Inferior parietal cortex (tissue), 1 donor: ENCODE results near the gene SYT12.

Experiments
- DNase-seq: peaks from one replicate; pipeline ENCODE4 v3.0.0-alpha.2; 2016; ENCODE audit errors: extremely low spot score

Gene SYT12

DNA sequence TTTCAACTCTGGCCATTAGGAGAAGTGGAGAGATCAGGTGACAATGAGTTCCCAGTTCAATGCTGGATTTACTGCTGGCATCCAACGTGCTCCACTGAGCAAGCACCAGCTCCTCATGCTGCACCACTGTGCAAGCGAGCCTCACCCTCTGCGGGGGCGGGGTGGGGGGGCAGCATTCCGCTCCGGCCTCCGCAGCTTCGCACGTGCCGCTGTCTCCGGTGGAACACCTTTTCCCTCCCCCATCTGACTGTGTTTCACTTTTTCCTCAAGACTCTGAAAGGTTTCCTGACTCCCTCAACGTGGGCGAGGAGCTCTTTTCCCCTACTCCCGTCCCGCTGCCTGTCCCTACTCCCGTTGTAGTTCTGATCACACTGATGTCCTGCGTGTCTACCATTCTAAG, 32.9 kb downstream of the SYT12 start:
- no peak for DNase-seq

- no peak for DNase-seq
Measured at GRCh38 chr11:67056267-67057204, 33.6 kb downstream of the SYT12 start, which contains the start of gene RHOD. TSS of gene RHOD (plus strand) at chr11:67056847. CDS start at chr11:67056903, 56 bp downstream.

GRCh38 chr11:67057205-67057672, 34.3 kb downstream of the SYT12 start:
- DNase-seq: no peak

DNA sequence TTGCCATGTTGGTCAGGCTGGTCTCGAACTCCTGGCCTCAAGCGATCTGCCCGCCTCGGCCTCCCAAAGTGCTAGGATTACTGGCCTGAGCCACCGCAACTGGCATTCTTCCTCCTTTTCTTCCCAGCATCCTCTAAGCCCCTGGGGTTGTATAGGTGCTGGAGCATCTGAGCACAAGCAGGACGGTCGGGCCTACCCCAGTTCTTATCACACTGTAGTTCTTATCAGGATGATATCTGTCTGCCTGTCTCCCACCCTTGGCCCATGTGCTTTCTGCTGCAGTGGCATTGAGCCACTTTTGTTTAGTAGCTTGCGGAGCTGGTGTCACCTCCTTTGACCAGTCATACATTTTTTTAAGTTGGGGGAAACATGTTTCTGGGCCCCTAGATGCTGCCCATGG, 35.6 kb downstream of the SYT12 start:
- no peak for DNase-seq

GRCh38 chr11:67059671-67060070, 36.7 kb downstream of the SYT12 start:
- DNase-seq: no peak

GRCh38 chr11:67060111-67060522, 37.2 kb downstream of the SYT12 start:
- no peak for DNase-seq

DNA sequence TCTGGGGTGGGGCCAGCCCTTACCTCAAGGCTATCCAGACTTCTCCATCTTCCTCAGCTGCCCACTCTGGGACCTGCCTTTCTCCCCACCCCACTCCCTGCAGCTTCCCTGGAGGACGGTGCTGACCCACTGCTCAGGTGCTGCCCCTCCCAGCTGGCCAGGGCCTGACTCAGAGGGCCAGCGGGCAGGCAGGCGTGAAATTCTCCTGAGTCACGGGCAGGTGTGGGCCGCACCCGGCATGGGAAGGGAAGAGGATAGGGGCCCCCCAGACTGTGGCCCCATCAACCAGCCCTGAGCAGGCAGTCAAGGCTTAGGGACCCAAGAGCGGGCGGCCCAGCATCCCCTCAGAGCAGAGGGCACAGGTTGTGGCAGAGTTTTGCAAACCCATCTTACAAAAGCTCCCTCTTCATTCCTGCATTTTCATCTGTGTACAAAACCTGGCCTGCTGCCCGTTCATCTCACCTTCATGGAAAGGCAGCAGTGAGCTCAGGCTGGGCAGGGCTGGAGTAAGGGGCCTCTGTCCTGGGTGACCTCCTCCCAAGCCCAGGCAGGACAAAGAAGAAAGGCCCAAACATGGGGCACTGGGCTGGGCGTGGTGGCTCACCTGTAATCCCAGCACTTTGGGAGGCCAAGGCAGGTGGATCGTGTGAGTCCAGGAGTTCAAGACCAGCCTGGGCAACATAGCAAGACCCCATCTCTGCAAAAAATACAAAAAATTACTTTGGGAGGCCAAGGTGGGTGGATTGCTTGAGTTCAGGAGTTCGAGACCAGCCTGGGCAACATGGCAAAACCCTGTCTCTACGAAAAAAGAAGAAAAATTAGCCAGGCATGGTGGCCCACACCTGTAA, 39.8 kb downstream of the SYT12 start:
- no peak for DNase-seq

DNA sequence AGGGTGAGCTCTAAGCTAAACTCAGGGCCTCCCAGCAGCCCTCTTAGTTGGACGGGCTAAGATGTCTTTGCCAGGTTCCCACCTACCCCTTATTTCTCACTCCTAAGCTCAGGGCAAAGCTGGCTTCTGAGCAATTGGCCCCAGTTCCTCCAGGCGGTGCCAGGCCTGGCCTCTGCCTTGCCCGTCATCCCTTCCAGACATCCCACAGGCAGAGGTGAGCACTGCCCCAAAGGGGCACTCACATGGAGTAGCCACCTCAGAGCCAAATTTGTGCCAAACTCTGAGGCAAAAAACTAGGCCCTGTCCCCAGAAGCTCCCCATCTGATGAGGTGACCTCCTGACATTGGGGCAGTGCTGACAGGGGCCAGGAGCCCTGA, 43.4 kb downstream of the SYT12 start:
- DNase-seq: no peak

- peak; percentile 35 for DNase-seq
Measured at GRCh38 chr11:67071420-67072284, 48.7 kb downstream of the SYT12 start.

GRCh38 chr11:67072295-67072694, 49.4 kb downstream of the SYT12 start:
- DNase-seq: no peak

GRCh38 chr11:67073908-67074307, 51.0 kb downstream of the SYT12 start:
- DNase-seq: no peak

DNA sequence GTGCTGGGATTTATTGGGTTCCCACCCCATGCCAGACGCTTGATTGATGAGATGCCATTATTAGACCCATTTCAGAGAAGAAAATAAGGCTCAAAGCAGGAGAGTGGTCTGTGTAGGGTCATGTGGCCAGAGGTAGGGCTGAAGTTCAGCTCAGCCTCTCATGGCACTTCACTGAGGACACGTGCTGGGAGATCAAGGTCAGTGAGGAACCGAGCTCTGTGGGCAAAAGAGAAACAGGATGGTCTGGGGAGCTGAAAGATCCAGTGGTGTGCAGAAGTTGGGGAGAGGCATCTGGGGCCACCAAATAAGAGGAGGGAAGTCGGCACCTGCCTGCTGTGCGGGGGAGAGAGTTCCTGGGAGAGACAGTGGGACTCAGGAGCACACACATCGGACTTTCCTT, 53.3 kb downstream of the SYT12 start:
- DNase-seq: no peak

DNA sequence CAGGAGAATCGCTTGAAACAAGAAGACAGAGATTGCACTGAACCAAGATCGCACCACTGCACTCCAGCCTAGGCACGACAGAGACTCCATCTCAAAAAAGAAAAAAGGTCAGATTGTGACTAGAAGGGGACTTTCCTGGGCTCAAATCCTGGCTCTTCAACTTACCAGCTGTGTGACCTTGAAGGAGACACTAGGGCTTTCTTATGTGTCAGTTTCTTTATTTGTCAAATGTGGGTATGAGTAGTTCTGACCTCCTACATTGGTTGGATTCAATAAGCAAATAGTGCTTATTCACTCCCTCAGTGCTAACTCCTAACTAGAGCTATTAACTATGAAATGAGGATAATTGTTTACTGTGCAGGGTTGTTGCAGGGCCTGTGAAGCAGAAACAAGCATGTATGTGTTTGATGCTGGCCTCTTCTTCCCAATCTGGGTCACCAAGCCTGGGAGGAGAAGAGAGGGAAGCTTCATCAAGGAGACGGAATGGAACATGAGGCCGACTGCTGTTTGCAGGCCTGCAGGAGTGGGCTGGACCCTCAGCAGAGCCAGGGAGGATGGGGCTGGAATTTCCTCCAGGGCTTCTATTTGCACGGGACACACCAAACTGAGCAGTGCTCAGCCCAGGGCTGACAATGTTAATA, 56.3 kb downstream of the SYT12 start:
- no peak for DNase-seq

DNA sequence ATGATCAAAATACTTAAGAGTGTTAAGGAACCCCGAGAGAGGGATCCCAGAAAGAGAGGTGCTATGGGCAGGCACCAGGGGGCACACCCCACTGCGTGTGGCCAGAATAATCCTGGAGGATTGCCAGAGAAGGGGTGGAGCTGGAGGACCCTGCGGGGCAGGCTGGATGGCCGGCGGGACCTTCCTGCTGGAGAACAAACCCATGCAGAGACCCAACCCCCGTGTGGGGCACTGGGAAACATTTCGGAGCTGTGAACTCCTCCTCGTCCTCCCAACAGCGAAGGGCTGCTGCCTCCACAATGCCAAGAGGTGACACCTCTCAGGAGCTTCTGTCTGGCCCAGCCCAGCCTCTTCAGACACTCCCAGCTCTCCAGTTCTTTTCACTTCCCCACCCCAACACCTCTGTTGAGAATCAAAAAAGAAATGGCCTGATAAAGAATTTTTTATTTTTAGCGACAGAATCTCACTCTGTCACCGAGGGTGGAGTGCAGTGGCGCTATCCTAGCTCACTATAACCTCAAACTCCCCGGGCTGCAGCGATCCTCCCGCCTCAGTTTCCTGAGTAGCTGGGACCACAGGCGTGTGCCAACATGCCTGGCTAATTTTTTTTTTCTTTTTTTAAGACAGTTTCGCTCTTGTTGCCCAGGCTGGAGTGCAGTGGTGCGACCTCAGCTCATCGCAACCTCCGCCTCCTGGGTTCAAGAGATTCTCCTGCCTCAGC, 59.3 kb downstream of the SYT12 start:
- no peak for DNase-seq

DNA sequence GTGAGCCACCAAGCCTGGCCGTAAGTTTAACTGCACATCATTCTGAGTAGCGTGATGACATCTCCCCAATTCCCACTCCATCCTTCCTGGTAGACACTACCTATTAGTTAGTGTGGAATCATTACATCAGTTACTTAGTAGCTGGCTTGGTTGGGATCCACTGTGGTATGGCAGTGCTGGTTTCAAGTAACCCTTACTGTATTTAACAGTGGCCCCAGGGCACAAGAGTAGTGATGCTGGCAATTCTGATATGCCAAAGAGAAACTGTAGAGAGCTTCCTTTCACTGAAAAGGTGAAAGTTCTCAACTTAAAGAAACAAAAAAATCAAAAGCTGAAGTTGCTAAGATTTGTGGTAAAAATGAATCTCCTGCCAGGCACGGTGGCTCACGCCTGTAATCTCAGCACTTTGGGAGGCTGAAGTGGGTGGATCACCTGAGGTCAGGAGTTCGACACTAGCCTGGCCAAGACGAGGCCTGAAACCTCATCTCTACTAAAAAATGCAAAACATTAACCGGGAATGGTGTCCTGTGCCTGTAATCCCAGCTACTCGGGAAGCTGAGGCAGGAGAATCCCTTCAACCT, 60.9 kb downstream of the SYT12 start:
- no peak for DNase-seq

DNA sequence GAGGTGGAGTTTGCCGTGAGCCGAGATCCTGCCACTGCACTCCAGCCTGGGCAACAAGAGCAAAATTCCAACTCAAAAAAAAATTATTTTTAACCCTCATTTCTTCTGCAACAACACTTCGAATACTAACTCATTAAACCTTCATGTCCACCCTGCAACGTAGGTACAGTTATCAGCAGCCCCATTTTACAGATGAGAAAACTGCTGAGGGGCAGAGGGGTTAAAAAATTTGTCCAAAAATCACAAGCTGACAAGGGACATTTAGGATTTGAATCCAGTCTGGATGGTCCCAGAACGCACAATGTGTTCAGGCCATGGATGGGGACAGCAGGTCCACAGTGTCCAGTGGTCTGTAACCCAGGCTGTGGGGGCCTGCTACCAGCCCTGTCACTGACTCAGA, 62.7 kb downstream of the SYT12 start:
- DNase-seq: no peak

- no peak for DNase-seq
Measured at GRCh38 chr11:67090717-67091116, 67.8 kb downstream of the SYT12 start.

DNA sequence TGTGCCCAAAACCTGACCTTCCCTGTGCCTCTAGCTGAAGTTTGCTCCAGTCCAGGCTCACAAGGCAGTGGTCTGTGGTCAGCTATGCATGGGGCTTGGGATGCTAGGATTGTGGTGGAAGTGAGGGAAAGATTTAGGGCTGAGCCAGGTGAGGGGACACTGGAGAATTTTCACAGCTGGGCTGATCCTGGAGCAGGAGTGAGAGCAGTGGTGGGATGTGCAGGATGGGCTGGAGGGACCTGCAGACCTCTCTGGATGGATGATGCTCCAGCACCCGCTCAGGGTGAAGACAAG, 72.2 kb downstream of the SYT12 start:
- no peak for DNase-seq

- DNase-seq: no peak
Measured at GRCh38 chr11:67098799-67099429, 76.0 kb downstream of the SYT12 start.

GRCh38 chr11:67099831-67100324, 76.9 kb downstream of the SYT12 start:
- DNase-seq: no peak
